ENCODE measurements around the gene HOOK2.

Gene HOOK2

GRCh38 chr19:12796146-12797071 is 21.1 kb upstream of the HOOK2 start:
- Histone ChIP-seq H3K4me3 (no peak overlapping the region), H3K27ac (peak overlapping the region in 20 of 21 experiments; percentile 8 to 100 (median 80))

DNA sequence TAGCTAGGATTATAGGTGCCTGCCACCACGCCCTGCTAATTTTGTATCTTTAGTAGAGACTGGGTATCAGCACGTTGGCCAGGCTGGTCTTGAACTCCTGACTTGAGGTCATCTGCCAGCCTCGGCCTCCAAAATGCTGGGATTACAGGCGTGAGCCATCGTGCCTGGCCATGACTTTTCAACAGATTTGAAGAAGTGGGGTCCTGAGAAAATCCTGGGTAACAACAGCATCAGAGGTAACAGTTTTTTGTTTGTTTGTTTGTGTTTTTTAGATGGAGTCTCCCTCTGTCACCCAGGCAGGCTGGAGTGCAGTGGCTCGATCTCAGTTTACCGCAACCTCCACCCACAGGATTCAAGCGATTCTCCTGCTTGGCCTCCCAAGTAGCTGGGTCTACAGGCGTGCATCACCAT is 19.6 kb upstream of the HOOK2 start:
- H3K4me3 ChIP-seq, result peak overlapping the region in 1 of 7 experiments; percentile 57
- peak overlapping the region in 18 of 21 experiments; percentile 16 to 100 (median 98) for H3K27ac ChIP-seq

DNA sequence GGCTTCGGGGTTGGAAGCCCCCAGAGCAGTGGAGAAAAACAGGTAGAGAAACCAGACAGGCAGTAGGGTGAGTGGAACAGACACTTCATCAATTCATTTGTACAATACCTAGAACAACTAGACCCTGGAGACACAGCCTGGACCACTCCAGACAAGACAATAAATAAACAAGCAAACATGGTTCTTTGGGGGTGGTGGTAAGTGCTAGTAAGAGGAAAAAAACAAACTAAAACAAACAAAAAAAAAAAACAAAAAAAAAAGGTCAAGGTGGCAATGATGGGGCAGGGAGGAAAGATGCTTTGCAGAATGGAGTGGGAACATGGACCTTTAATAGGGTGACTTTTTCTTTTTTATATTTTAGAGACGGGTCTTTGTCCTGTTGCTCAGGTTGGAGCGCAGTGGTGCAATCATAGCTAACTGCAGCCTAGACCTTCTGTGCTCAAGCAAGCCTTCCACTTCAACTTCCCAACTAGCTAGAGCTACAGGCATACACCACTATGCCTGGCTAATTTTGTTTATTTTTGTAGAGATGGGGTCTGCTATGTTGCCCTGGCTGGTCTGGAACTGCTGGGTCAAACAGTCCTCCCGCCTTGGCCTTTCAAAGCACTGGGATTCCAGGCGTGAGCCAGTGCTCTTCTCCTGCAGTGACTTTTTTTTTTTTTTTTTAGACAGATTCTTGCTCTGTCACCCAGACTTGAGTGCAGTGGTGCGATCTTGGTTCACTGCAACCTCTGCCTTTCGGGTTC is 19.0 kb upstream of the HOOK2 start:
- Histone ChIP-seq H3K27ac (peak overlapping the region; percentile 89 to 100 (median 98)), H3K4me3 (peak overlapping the region; percentile 57 to 98 (median 86))

- H3K4me3 ChIP-seq, result peak overlapping the region; percentile 57 to 98 (median 86)
- peak overlapping the region; percentile 89 to 100 (median 98) for H3K27ac ChIP-seq
Measured at GRCh38 chr19:12793290-12794195, 18.2 kb upstream of the HOOK2 start.

GRCh38 chr19:12792853-12793289 is 17.5 kb upstream of the HOOK2 start:
- peak overlapping the region; percentile 89 to 100 (median 98) for H3K27ac ChIP-seq
- H3K4me3 ChIP-seq, result peak overlapping the region; percentile 57 to 98 (median 86)

DNA sequence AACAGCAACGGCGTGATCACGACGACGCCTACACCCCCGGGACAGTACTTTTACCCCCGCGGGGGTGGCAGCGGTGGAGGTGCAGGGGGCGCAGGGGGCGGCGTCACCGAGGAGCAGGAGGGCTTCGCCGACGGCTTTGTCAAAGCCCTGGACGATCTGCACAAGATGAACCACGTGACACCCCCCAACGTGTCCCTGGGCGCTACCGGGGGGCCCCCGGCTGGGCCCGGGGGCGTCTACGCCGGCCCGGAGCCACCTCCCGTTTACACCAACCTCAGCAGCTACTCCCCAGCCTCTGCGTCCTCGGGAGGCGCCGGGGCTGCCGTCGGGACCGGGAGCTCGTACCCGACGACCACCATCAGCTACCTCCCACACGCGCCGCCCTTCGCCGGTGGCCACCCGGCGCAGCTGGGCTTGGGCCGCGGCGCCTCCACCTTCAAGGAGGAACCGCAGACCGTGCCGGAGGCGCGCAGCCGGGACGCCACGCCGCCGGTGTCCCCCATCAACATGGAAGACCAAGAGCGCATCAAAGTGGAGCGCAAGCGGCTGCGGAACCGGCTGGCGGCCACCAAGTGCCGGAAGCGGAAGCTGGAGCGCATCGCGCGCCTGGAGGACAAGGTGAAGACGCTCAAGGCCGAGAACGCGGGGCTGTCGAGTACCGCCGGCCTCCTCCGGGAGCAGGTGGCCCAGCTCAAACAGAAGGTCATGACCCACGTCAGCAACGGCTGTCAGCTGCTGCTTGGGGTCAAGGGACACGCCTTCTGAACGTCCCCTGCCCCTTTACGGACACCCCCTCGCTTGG is 16.9 kb upstream of the HOOK2 start:
- Histone ChIP-seq H3K4me3 (peak overlapping the region; percentile 57 to 98 (median 86)), H3K27ac (peak overlapping the region; percentile 89 to 100 (median 98))

DNA sequence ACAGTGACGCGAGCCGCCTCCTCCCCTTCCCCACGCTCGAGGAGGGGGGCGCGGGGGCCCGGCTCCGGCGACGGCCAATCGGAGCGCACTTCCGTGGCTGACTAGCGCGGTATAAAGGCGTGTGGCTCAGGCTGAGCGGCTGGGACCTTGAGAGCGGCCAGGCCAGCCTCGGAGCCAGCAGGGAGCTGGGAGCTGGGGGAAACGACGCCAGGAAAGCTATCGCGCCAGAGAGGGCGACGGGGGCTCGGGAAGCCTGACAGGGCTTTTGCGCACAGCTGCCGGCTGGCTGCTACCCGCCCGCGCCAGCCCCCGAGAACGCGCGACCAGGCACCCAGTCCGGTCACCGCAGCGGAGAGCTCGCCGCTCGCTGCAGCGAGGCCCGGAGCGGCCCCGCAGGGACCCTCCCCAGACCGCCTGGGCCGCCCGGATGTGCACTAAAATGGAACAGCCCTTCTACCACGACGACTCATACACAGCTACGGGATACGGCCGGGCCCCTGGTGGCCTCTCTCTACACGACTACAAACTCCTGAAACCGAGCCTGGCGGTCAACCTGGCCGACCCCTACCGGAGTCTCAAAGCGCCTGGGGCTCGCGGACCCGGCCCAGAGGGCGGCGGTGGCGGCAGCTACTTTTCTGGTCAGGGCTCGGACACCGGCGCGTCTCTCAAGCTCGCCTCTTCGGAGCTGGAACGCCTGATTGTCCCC is 16.1 kb upstream of the HOOK2 start, which contains the start of gene JUNB:
TSS of gene JUNB (plus strand) at position 142 of the 706 bp plus-strand sequence. CDS start at position 428, 286 bp downstream.
- Histone ChIP-seq H3K4me3 (peak within 1 kb of the TSS; percentile 57 to 98 (median 86)), H3K27ac (peak within 1 kb of the TSS; percentile 89 to 100 (median 98))

- peak overlapping the region; percentile 57 to 98 (median 86) for H3K4me3 ChIP-seq
- peak overlapping the region; percentile 89 to 100 (median 98) for H3K27ac ChIP-seq
Measured at GRCh38 chr19:12790628-12791344, 15.4 kb upstream of the HOOK2 start.

- H3K27ac ChIP-seq, result peak overlapping the region; percentile 89 to 100 (median 98)
- peak overlapping the region; percentile 57 to 98 (median 86) for H3K4me3 ChIP-seq
Measured at GRCh38 chr19:12789904-12790619, 14.7 kb upstream of the HOOK2 start.

- H3K27ac ChIP-seq, result peak overlapping the region; percentile 89 to 100 (median 98)
- H3K4me3 ChIP-seq, result peak overlapping the region; percentile 57 to 98 (median 86)
Measured at GRCh38 chr19:12789098-12789903, 13.9 kb upstream of the HOOK2 start.

DNA sequence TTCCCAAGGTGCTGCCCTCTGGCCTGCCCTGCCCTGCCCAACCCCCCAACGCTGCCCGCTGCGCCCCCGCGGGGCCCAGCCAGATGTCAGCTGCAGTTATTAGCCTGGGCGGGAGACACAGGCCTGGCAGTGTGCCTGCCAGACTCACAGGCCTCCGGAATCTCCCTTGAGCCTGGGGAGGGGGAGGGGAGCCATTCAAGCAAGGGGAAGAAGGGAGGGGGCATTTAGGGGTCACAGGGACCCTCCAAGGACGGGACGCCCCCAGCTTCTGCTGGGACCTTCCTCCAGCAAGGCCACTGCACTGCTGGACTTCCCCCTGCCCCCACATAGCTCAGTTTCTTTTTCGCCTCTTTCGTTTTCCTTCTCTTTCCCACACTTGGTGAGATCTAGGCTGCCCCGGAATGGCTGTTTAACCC is 13.3 kb upstream of the HOOK2 start:
- Histone ChIP-seq H3K4me3 (peak overlapping the region; percentile 57 to 98 (median 86)), H3K27ac (peak overlapping the region; percentile 89 to 100 (median 98))

GRCh38 chr19:12788042-12788681 is 12.8 kb upstream of the HOOK2 start:
- H3K27ac ChIP-seq, result peak overlapping the region; percentile 89 to 100 (median 98)
- H3K4me3 ChIP-seq, result peak overlapping the region in 6 of 7 experiments; percentile 57 to 97 (median 85)

- peak overlapping the region in 20 of 21 experiments; percentile 95 to 100 (median 98) for H3K27ac ChIP-seq
- no peak overlapping the region for H3K4me3 ChIP-seq
Measured at GRCh38 chr19:12787458-12787857, 12.1 kb upstream of the HOOK2 start.

DNA sequence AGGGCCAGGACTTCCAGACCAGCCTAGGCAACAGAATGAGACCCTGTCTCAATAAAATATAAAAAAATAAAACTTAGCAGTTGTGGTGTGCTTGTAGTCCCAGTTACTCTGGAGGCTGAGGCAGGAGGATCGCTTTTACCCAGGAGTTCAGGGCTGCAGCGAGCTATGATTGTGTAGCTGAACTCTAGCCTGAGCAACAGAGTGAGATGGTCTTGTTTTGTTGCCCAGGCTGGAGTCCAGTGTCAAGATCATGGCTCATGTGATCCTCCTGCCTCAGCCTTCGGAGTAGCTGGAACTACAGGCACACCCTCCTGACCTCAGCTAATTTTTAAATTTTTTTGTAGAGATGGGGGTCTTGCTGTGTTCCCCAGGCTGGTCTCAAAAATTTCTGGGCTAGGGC is 11.6 kb upstream of the HOOK2 start:
- H3K27ac ChIP-seq, result peak overlapping the region; percentile 67 to 100 (median 98)
- H3K4me3 ChIP-seq, result no peak overlapping the region
